GM13976 (cell line): ENCODE measurements around the gene TRIM25.

Experiments used
- DNase-seq: peaks from one replicate; pipeline ENCODE4 v3.0.0; 2012; ENCODE audit warnings: low spot score
- in situ Hi-C: fragments of 300-500 bp; cut with MboI; formaldehyde crosslinking; loops from one replicate; pipeline ENCODE4 v1.12.0; 2022; ENCODE audit warnings: low sequenced_read_pairs, mixed read lengths, inconsistent platforms; ENCODE audit not compliant: unreplicated experiment
- TF ChIP-seq, protein P1 (sequence below): IDR thresholded peaks from 2 replicates; pipeline ENCODE4 v1.5.1; 2012; ENCODE audit warnings: borderline replicate concordance, mild to moderate bottlenecking; ENCODE audit not compliant: insufficient read depth; ENCODE audit errors: extremely low read depth, missing control alignments, control extremely low read depth

TRIM25 gene

GRCh38 chr17:56891751-56892150 lies 22.1 kb downstream of the TRIM25 start:
- in situ Hi-C loops = no loop called here
- TF ChIP-seq, protein P1, sequence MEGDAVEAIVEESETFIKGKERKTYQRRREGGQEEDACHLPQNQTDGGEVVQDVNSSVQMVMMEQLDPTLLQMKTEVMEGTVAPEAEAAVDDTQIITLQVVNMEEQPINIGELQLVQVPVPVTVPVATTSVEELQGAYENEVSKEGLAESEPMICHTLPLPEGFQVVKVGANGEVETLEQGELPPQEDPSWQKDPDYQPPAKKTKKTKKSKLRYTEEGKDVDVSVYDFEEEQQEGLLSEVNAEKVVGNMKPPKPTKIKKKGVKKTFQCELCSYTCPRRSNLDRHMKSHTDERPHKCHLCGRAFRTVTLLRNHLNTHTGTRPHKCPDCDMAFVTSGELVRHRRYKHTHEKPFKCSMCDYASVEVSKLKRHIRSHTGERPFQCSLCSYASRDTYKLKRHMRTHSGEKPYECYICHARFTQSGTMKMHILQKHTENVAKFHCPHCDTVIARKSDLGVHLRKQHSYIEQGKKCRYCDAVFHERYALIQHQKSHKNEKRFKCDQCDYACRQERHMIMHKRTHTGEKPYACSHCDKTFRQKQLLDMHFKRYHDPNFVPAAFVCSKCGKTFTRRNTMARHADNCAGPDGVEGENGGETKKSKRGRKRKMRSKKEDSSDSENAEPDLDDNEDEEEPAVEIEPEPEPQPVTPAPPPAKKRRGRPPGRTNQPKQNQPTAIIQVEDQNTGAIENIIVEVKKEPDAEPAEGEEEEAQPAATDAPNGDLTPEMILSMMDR = no peak

DNA sequence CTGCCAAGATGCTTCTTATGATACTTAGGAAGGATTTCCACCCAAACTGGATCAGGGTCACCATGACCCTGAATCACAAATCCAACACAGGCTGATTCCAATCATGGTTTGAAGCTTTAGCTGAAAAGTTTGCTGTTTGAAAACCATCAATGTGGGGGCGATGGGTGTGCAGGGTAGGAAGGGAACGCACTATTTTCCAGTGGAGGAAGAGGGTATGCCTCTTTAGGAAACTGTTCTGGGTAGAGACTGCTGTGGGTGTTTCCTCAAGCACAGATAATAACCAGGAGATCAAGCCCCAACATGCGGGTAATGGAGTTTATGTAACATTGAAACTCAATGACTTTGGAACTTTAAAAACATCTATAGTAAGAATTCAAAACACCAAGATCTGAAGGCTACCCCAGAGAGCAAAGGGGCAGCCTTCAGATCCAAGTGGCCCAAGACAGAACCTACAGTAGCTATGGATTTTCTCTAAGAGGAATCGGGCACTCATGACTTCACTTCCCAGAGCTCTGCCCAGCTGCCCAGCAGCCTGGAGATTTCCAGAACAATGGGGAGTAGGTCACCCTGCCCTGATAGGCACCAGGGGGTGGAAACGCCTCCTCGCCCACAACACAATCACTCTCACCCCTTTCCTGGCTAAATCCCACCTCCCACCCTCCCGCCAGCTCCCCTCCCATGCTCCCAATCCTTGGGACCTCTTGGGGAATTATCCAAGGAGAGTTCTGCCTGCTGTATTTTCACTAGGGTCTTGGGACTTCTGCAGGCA lies 22.8 kb downstream of the TRIM25 start:
- no peak for DNase-seq
- in situ Hi-C loops = no loop called here
- TF ChIP-seq, protein P1 = no peak

More at GRCh38 chr17:56891751-56892150, 22.1 kb downstream of the TRIM25 start:
- no peak for DNase-seq

- DNase-seq = no peak
- in situ Hi-C loops = no loop called here
- TF ChIP-seq, protein P1 = no peak
These were observed 23.5 kb downstream of the TRIM25 start for GRCh38 chr17:56890390-56890789.

- TF ChIP-seq, protein P1 = no peak
- DNase-seq = no peak
- in situ Hi-C loops = no loop called here
These were observed 26.0 kb downstream of the TRIM25 start for GRCh38 chr17:56887552-56888467.

DNA sequence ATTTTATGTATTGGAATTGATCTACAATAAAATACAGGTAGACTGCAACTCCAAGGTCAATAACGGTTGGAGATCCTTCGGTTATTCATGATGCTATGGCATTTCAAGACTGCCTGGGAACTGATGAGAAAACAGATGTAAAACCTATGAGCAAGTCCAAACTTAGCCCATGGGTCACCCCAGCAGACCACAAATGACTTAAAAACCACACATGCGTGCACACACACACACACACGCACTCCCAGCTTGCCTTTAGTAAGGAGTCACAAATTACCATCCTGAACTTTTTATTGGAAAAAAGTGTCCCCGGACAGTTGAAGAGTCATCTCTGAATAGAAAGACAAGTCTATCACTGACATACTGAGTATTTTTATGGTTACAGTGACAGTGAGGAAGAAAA lies 26.7 kb downstream of the TRIM25 start:
- in situ Hi-C loops = no loop called here
- TF ChIP-seq, protein P1 = no peak
- no peak for DNase-seq

DNA sequence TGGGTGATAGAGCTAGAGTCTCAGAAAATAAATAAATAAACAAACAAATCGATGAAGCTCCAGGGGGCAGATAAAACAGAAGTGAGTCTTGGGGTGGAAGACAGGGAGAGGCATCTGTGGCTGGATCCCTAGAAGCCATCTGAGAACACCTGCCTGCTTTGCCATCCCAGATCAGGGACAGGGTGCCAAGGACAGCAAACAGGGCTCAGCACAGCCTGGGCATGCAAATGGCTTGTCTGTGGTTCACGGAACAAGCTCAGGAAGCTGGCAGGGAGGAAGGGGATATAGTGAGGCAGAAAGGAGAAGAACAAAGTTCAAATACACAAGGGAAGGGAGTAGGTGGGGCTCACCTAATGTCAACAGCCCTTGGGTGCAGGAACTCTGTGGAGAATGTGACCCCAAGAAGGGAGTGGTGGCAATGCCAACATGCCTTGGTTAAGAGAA lies 27.5 kb downstream of the TRIM25 start:
- in situ Hi-C loops = no loop called here
- DNase-seq = no peak
- TF ChIP-seq, protein P1 = no peak
